Hematopoietic multipotent progenitor cell (in vitro differentiated cells): ENCODE data around the gene AP2A2. TPM values are rescaled to one million over a fixed set of nuclear protein-coding genes. Genes with fewer than 3 reads are reported as not detected.

Experiments
- DNase-seq, 3 donors: peaks; one replicate each; pipeline ENCODE4 v3.0.0-alpha.2; 2011 to 2015; ENCODE audit warnings: low read depth in 2 of 3, low spot score in 2 of 3
- total RNA-seq: library from RNA; depleted of rRNA; stranded (reverse); fragments of >200 nt; gene quantifications from one replicate; pipeline ENCODE4 v1.2.3, GENCODE V29; 2012

AP2A2 gene
- total RNA-seq, 1 donor: 68.7 TPM

GRCh38 chr11:898143-898511, 27.5 kb upstream of the AP2A2 start:
- DNase-seq: peak in 1 of 3 donors; percentile 45

GRCh38 chr11:898540-899190, 27.0 kb upstream of the AP2A2 start:
- no peak for DNase-seq

GRCh38 chr11:899724-900123, 25.9 kb upstream of the AP2A2 start:
- no peak for DNase-seq

- no peak for DNase-seq
Observed at GRCh38 chr11:900545-900944, 25.1 kb upstream of the AP2A2 start.

GRCh38 chr11:901452-902061, 24.1 kb upstream of the AP2A2 start:
- DNase-seq: no peak

GRCh38 chr11:904380-904779, 21.3 kb upstream of the AP2A2 start:
- DNase-seq: no peak

- DNase-seq: no peak
Observed at GRCh38 chr11:905952-906351, 19.7 kb upstream of the AP2A2 start.

- no peak for DNase-seq
Observed at GRCh38 chr11:907668-908067, 18.0 kb upstream of the AP2A2 start.

GRCh38 chr11:908273-908672, 17.4 kb upstream of the AP2A2 start:
- DNase-seq: no peak

GRCh38 chr11:909406-909805, 16.3 kb upstream of the AP2A2 start:
- DNase-seq: no peak

- no peak for DNase-seq
Observed at GRCh38 chr11:910044-910588, 15.6 kb upstream of the AP2A2 start.

GRCh38 chr11:910589-911030, 15.1 kb upstream of the AP2A2 start, which contains the start of gene CHID1:
CHID1 (minus strand) TSS chr11:910810; CDS start chr11:904816, 5,994 bp downstream.
- DNase-seq: peak; percentile 58 to 85 (median 81)

GRCh38 chr11:911031-911889, 14.4 kb upstream of the AP2A2 start:
- peak in 2 of 3 donors; percentile 54 to 60 for DNase-seq

- no peak for DNase-seq
Observed at GRCh38 chr11:911890-912219, 13.8 kb upstream of the AP2A2 start.

GRCh38 chr11:912266-912665, 13.4 kb upstream of the AP2A2 start:
- no peak for DNase-seq

GRCh38 chr11:913043-913442, 12.6 kb upstream of the AP2A2 start:
- DNase-seq: no peak

GRCh38 chr11:914204-914603, 11.5 kb upstream of the AP2A2 start:
- DNase-seq: no peak

- no peak for DNase-seq
Observed at GRCh38 chr11:914747-915501, 10.7 kb upstream of the AP2A2 start.

- no peak for DNase-seq
Observed at GRCh38 chr11:917426-917825, 8.2 kb upstream of the AP2A2 start.

GRCh38 chr11:921921-922678, 3.6 kb upstream of the AP2A2 start:
- DNase-seq: no peak
